Mesodermal cell (in vitro differentiated cells): ENCODE results near the gene DGKD.
A peak's percentile ranks its signal among the peaks of the same experiment; 100 is the strongest.

Experiments used
- H3K27ac ChIP-seq: 2 replicates; pipeline ENCODE4 v1.7.0; 2013; ENCODE audit warnings: mild to moderate bottlenecking, low read depth, low read length, moderate library complexity; ENCODE audit not compliant: severe bottlenecking
- H3K36me3 ChIP-seq: 2 replicates; pipeline ENCODE4 v1.7.1; 2013; ENCODE audit warnings: mild to moderate bottlenecking, low read length, moderate library complexity; ENCODE audit not compliant: control insufficient read depth, insufficient read depth
- H3K4me1 ChIP-seq: one replicate; pipeline ENCODE4 v1.7.1; 2013; ENCODE audit warnings: mild to moderate bottlenecking, low read length; ENCODE audit not compliant: insufficient read depth, control insufficient read depth, poor library complexity, severe bottlenecking
- H3K4me3 ChIP-seq: 2 replicates; pipeline ENCODE4 v1.7.0; 2013; ENCODE audit warnings: low read length, control low read depth, mild to moderate bottlenecking; ENCODE audit not compliant: insufficient read depth, poor library complexity, severe bottlenecking; ENCODE audit errors: extremely low read depth
- H3K9me3 ChIP-seq: 2 replicates; pipeline ENCODE4 v1.7.1; 2013; ENCODE audit warnings: mild to moderate bottlenecking, low read length, moderate library complexity; ENCODE audit not compliant: control insufficient read depth
- WGBS, 2 experiments: methylation state at CpG; one replicate each; pipeline ENCODE4 v1.1.5; 2013; ENCODE audit warnings: missing lambda C conversion rate in 2 of 2; ENCODE audit not compliant: insufficient coverage in 2 of 2; 5-methylcytosine and 5-hydroxymethylcytosine counted together

The DGKD gene

DNA sequence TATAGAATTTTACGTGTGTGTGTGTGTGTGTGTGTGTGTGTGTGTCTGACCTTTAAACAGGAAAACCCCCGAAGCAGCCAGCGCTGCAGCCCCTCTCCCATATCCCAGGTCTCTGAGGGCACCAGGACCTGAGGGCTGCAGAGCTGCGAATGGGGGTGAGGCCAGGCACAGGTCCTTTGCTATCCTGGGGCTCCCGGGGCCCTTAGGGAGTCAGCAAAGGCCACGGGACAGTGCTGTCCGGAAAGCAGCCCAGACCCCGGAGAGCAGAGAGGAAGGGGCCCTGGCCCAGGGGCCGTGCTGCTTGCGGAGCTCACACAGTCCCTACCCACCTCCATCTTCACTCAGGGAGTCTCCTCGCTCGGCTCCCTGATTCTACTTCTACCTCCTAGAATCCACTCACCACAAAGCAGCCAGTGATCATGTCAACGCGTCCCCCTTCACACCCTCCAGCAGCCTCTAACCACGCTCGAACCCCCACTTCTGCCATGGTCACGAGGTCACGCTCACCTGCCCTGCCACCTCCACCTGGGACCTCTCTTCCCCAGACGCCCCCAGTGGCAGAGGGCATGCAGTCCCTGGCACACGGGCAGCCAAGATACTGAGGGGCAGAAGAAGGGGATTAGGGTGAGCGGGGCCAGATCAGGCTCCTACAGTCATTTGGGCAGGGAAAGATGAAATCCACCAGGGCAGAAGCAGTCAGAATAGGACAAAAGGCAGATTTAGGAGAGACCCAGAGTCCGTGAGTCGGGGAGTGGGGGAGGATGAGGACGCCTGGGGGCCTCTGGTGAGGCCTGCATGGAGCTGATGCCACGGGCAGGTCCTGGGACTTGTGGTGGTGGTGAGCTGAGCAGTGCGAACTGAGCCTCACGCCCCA is 125.6 kb downstream of the DGKD start:
- H3K4me1 ChIP-seq = no peaks in the 10 kb centered on the region
- H3K36me3 ChIP-seq = peaks cover 43% of the 10 kb centered on the region
- WGBS, 2 experiments = 82 to 91% methylated on average over 15 to 22 of the region's 27 CpGs
- H3K27ac ChIP-seq = no peak overlapping the region
- no peak overlapping the region for H3K4me3 ChIP-seq
- H3K9me3 ChIP-seq = no peaks in the 10 kb centered on the region

DNA sequence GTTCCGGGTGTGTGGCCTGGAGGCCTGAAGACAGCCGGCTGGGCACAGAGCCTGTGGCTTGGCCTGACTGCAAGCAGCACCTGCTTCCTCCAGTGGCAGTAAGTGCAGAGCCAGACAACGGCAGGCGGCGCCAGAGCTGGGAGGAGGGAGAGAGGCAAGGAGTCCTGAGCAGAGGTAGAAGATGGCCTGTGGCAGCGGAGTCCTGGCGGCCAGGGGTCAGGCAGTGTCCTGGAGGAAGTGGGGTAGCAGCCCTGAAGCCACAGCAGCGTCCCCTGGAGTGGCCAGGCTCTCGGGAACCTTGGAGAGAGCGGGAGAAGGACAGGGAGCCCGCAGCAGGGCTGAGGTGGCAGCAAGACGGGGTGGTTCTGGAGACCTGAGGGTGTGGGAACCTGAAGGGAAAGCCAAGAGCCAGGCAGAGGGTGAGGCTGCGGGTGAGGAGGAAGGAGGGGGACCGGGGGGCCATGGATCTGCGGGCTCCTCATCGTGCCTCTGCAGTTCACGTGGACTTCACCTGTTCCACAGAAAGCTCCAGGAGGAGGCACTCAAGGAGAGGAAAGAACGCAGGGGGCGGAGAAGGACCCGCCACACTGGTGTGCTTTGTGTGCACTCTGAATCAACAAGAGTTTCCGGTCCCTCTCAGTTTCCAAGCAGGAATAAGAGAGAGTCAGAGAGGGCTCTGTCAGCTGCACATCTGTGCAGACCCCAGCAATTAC is 126.4 kb downstream of the DGKD start:
- H3K4me1 ChIP-seq = no peaks in the 10 kb centered on the region
- 92 to 94% methylated on average over 17 to 21 of the region's 21 CpGs for WGBS, 2 experiments
- no peaks in the 10 kb centered on the region for H3K9me3 ChIP-seq
- no peak overlapping the region for H3K4me3 ChIP-seq
- H3K27ac ChIP-seq = no peak overlapping the region
- peaks cover 50% of the 10 kb centered on the region for H3K36me3 ChIP-seq

DNA sequence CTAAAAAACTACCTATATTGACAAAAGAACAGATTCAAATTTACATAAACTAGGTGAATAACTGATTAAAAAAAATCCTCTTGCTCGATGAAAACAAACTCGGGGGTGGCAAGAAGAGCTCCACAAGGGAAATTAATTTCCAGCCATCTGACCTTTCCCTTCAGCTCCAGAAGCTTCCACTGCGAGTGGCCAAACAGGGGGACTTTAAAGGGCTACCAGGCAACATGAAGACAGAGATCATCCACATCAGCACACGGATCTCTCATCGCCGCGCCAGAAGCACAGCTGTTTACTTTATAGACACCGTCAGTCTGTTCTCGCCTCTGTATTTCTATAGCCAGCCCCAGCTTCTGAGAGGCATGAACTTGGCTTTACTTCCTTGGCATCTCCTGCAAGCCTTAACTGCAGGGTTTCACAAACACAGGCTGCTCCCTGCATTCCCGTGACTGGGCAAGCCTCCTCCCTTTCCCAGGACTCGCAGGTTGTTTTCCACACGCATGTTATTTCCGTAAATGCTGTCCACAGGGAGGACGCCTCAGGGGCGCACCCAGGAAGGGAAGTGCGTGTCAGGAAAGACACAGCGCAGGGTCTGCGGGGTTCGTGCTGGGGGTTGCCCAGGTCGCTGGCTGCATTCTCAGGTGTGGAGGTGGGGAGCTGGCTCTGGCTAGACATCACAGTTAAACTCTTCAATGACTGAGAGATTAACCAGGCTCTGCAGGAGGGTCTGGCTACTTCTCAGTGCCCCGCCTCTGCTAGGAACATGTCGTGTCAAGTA is 127.3 kb downstream of the DGKD start:
- Histone ChIP-seq H3K4me3 (no peak overlapping the region), H3K36me3 (peaks cover 55% of the 10 kb centered on the region), H3K27ac (no peak overlapping the region), H3K9me3 (no peaks in the 10 kb centered on the region), H3K4me1 (peaks cover 6% of the 10 kb centered on the region)
- 90 to 91% methylated on average over 18 to 20 of the region's 22 CpGs for WGBS, 2 experiments

DNA sequence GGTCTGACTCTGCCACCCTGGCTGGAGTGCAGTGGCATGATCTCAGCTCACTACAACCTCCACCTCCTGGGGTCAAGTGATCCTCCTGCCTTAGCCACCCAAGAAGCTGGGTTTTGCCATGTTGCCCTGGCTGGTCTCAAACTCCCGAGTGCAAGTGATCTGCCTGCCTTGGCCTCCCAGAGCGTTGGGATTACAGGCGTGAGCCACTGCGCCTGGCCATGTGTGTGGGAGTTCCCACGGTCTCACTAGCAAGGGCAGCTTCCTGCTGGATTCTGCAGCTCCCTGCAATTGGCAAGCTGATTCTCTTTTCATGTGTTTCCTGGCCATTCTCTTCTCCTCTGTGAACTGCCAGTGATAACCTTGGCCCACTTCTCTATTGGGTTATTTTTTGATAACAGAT is 128.3 kb downstream of the DGKD start:
- WGBS, 2 experiments = 91 to 96% methylated on average over 5 of the region's 5 CpGs
- H3K9me3 ChIP-seq = no peaks in the 10 kb centered on the region
- no peak overlapping the region for H3K4me3 ChIP-seq
- peaks cover 50% of the 10 kb centered on the region for H3K36me3 ChIP-seq
- no peak overlapping the region for H3K27ac ChIP-seq
- peaks cover 12% of the 10 kb centered on the region for H3K4me1 ChIP-seq

DNA sequence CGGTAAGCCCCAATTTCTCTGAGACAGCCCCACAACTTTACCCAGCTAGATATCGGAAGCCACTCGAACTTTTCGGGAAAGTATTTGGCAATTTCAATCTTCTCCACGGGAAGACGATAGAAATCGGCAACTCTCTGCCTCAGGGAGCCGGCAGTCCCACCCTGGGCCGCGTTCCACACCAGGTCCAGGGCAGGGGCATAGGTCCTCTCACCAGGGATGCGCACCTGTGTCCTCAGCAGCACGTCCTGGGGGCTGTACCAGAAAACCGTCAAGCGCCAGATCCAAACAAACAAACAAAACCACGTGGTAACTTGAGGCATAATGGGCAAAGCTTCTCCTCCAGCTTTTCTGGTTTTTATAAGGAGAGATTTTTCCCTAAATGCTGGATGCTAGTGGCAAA is 131.4 kb downstream of the DGKD start:
- Histone ChIP-seq H3K4me3 (no peak overlapping the region), H3K36me3 (peaks cover 58% of the 10 kb centered on the region), H3K9me3 (no peaks in the 10 kb centered on the region), H3K27ac (no peak overlapping the region), H3K4me1 (peaks cover 12% of the 10 kb centered on the region)
- WGBS, 2 experiments = 89 to 92% methylated on average over 14 to 15 of the region's 15 CpGs

DNA sequence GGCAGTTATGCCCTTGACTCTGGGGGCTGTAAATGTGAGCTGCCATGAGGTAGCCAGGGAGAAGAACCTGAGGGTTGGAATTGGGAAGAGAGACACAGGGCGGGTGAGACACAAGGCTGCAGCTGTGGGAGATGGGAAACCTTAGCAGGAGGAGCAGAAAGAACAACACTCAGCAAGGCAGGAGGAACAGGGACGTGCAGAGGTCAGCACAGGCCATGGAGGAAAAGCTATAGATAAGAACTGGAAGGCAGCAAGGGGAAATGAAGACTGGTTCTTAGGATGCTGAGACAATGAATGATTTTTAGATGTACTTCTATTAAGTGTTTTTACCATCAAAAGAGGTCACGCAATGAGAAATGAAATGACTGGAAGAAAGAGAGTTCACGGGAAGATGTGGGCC is 132.1 kb downstream of the DGKD start:
- no peaks in the 10 kb centered on the region for H3K9me3 ChIP-seq
- H3K27ac ChIP-seq = no peak overlapping the region
- H3K4me3 ChIP-seq = no peak overlapping the region
- peaks cover 12% of the 10 kb centered on the region for H3K4me1 ChIP-seq
- 90 to 95% methylated on average over 4 of the region's 4 CpGs for WGBS, 2 experiments
- H3K36me3 ChIP-seq = peaks cover 54% of the 10 kb centered on the region

DNA sequence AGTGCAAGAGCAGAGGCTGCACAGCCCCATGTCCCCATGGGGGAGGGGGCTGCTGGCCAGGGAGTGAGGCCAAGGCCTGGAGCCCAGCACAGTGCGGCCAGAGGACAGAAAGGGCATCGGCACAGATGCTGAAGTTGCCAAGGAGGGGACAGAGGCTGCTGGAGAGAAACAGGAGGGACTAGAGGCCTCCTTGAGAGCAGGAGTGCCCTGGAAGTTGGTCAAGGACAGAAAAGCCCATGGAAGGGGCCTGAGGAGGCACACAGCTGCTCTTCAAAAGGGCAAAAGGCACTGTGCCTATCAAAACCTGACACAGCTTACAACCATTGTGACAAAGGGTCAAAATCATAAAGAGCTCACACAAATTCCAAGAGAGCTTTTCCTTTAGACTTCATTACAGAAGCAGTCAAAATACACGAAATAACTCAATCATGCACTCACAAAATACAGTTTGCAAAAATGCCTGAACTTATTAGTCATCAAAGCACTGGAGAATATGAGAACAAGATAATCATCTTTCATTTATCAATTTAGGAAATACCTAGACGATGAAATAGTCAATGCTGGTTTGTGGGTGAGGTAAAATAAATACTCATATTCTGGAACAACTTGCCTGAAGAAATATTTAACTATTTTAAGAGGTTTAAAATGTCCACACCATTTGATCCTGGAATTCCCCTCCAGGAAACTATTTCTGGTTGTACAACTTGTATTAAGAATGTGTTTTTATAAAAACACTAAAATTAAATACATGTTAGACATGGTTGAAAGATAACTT is 132.7 kb downstream of the DGKD start:
- H3K4me1 ChIP-seq = peaks cover 12% of the 10 kb centered on the region
- peaks cover 49% of the 10 kb centered on the region for H3K36me3 ChIP-seq
- WGBS, 2 experiments = 90 to 91% methylated on average over 2 to 3 of the region's 4 CpGs
- no peak overlapping the region for H3K4me3 ChIP-seq
- H3K27ac ChIP-seq = peak overlapping the region; percentile 0
- no peaks in the 10 kb centered on the region for H3K9me3 ChIP-seq

DNA sequence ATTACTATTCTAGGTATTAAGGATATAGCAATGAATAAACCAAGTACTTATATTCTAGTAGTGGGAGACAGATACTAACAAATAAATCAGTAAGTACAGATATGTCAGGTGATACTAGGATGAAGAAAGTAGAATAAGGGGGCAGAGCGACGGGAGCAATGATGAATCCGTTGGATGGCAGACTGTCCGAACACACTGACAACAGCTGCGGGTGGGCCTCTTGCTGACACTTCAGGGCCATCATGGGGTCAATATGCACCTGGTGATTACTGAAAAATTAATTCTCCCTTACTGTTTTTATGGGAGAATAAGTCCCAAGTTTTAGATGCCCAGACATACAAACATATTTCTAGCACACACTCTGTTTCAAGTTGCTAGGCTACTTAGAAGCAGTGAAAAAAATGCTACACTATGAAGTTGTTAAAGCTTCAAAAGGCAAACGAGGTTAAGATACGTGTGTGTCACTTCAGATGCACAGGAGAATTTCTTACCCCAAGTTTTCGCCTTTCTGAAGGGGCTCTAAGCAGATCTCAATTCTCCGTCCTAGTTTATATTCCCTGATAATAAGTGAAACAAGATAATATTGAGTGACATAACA is 133.6 kb downstream of the DGKD start:
- Histone ChIP-seq H3K4me1 (peaks cover 12% of the 10 kb centered on the region), H3K4me3 (no peak overlapping the region), H3K9me3 (no peaks in the 10 kb centered on the region), H3K27ac (no peak overlapping the region), H3K36me3 (peaks cover 43% of the 10 kb centered on the region)
- 83% methylated on average over 5 to 7 of the region's 9 CpGs for WGBS, 2 experiments

DNA sequence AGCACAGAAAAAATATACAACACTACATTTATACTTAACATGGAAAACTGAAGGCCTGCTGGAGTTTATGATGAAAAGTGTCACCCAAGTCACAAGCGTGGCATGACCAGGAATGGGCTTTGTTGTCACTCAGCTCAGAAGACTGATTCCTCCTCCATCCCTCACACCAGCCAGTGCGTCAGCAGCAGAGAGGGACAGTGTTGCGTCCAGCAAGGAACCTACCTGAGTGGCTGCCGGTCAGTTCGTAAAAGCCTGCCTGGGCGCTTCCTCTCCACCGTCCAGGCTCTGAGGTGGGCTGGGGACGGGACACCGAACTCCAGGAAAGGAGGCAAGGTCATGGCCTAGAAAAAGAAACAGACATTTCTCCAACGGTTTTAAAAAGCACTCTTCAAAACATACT is 134.8 kb downstream of the DGKD start:
- Histone ChIP-seq H3K36me3 (peaks cover 36% of the 10 kb centered on the region), H3K4me3 (no peak overlapping the region), H3K9me3 (no peaks in the 10 kb centered on the region), H3K4me1 (peaks cover 12% of the 10 kb centered on the region), H3K27ac (no peak overlapping the region)
- 82 to 98% methylated on average over 3 to 7 of the region's 10 CpGs for WGBS, 2 experiments

DNA sequence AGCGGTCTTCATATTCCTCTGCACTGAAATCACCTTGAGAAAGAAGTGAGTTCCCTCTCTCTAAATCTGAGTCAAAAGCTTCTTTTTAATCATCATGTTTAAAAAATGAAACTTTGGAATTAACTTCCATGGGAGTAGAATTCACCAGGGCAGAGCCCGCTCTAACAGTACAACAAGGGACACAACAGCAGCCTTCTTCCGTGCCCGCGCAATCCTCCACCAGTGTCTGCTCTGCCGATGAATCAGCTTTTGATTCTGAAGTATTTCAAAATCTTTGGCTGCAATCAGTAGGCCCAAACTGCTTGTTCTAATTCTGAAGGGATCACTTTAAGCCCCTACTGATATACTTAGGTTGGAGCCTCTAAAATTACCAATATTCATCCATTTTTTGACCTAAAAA is 135.4 kb downstream of the DGKD start:
- H3K36me3 ChIP-seq = peaks cover 30% of the 10 kb centered on the region
- WGBS, 2 experiments = 97 to 99% methylated on average over 5 to 6 of the region's 6 CpGs
- H3K9me3 ChIP-seq = no peaks in the 10 kb centered on the region
- H3K4me3 ChIP-seq = no peak overlapping the region
- H3K27ac ChIP-seq = no peak overlapping the region
- H3K4me1 ChIP-seq = peaks cover 12% of the 10 kb centered on the region
